Smooth muscle cell of bladder (primary cell): Measurements from ENCODE around the gene PIGZ. TPM values are rescaled to one million over a fixed set of nuclear protein-coding genes. Genes with fewer than 3 reads are reported as not detected.

Experiments
- total RNA-seq: library from RNA; depleted of rRNA; stranded (reverse); fragments of >200 nt; gene quantifications from 2 replicates; pipeline ENCODE4 v1.2.3, GENCODE V29; 2014

The PIGZ gene
- 2.1 and 2.6 TPM in 2 replicates for total RNA-seq

GRCh38 chr3:196968233-196969133, at the start of gene PIGZ:
Gene PIGZ (minus strand): TSS chr3:196968833. CDS start chr3:196952031, 16,802 bp downstream.

GRCh38 chr3:196942226-196942914, 26.3 kb downstream of the PIGZ start, which contains the start of gene NCBP2:
Gene NCBP2 (minus strand): TSS chr3:196942528. CDS start chr3:196942503, 25 bp downstream.

Other genes starting within 250 kb of the PIGZ start
- 23.2 and 33.7 TPM in 2 replicates for gene PAK2, start 229.0 kb downstream of the PIGZ start, total RNA-seq
- gene SENP5, start 100.9 kb downstream of the PIGZ start, total RNA-seq, result 38.5 and 46.2 TPM in 2 replicates
- gene NCBP2, start 26.3 kb downstream of the PIGZ start, total RNA-seq, result 59.9 and 68.2 TPM in 2 replicates
- gene MELTF, start 61.0 kb upstream of the PIGZ start, total RNA-seq, result 4.6 and 29.0 TPM in 2 replicates